K562 (cell line): ENCODE results near the gene ASPRV1. TPM values are rescaled to one million over a fixed set of nuclear protein-coding genes. Genes with fewer than 3 reads are reported as not detected.
A peak's percentile ranks its signal among the peaks of the same experiment; 100 is the strongest.

Source experiments
- BCL6 ChIP-seq: fragments of 250-450 bp; sonication (Bioruptor Pico); IDR thresholded peaks from 2 replicates; pipeline ENCODE4 v1.4.0; 2020
- CREM ChIP-seq: IDR thresholded peaks from 2 replicates; pipeline ENCODE4 v1.6.1; 2014; ENCODE audit warnings: antibody characterized with exemption, low read depth
- HCFC1 ChIP-seq: IDR thresholded peaks from 2 replicates; pipeline ENCODE4 v1.6.1; 2012; ENCODE audit warnings: low read depth, low read length, improper control_type of control experiment
- LCOR ChIP-seq: sonication (generic); formaldehyde crosslinking; IDR thresholded peaks from 2 replicates; pipeline ENCODE4 v1.8.0; 2022; ENCODE audit warnings: mild to moderate bottlenecking, missing genetic modification reagents
- MECOM ChIP-seq: fragments of 250-450 bp; sonication (Bioruptor Pico); IDR thresholded peaks from 2 replicates; pipeline ENCODE4 v1.8.0; 2022; ENCODE audit warnings: inconsistent platforms
- NEUROD1 ChIP-seq: fragments of 150-350 bp; IDR thresholded peaks from 2 replicates; pipeline ENCODE4 v1.6.1; 2014; ENCODE audit warnings: borderline replicate concordance, low read length, low read depth; ENCODE audit not compliant: partially characterized antibody
- PRDM10 ChIP-seq: fragments of 450-650 bp; IDR thresholded peaks from 2 replicates; pipeline ENCODE4 v1.6.1; 2018; ENCODE audit not compliant: partially characterized antibody
- RNF2 ChIP-seq: sonication (generic); IDR thresholded peaks from 2 replicates; pipeline ENCODE4 v1.6.1; 2016
- SAP30 ChIP-seq: fragments of 200-600 bp; sonication (generic); IDR thresholded peaks from 2 replicates; pipeline ENCODE4 v1.6.1; 2012; ENCODE audit warnings: borderline replicate concordance, low read depth, mild to moderate bottlenecking, moderate library complexity, low read length, control low read depth, inconsistent platforms; ENCODE audit not compliant: insufficient read depth, poor library complexity, severe bottlenecking
- SLC30A9 ChIP-seq: fragments of 250-450 bp; sonication (Bioruptor Pico); IDR thresholded peaks from 2 replicates; pipeline ENCODE4 v1.8.0; 2022; ENCODE audit warnings: mild to moderate bottlenecking, moderate library complexity
- SP2 ChIP-seq: IDR thresholded peaks from 2 replicates; pipeline ENCODE4 v1.6.1; 2011; ENCODE audit warnings: mild to moderate bottlenecking, low read depth, low read length, moderate library complexity; ENCODE audit not compliant: poor library complexity, severe bottlenecking; ENCODE audit errors: extremely low read depth
- TAF7 ChIP-seq: fragments of 450-650 bp; IDR thresholded peaks from 2 replicates; pipeline ENCODE4 v1.6.1; 2016; ENCODE audit warnings: missing genetic modification characterization, missing compliant biosample characterization
- TEAD2 ChIP-seq: fragments of 450-650 bp; IDR thresholded peaks from 2 replicates; pipeline ENCODE4 v1.6.1; 2016; ENCODE audit warnings: missing genetic modification characterization, control low read depth, missing compliant biosample characterization
- THRAP3 ChIP-seq: fragments of 450-650 bp; IDR thresholded peaks from 2 replicates; pipeline ENCODE4 v1.6.1; 2016; ENCODE audit warnings: mild to moderate bottlenecking, inconsistent platforms, borderline replicate concordance
- TSHZ1 ChIP-seq: fragments of 250-450 bp; sonication (Bioruptor Pico); IDR thresholded peaks from 2 replicates; pipeline ENCODE4 v1.4.0; 2020; ENCODE audit warnings: mild to moderate bottlenecking, moderate library complexity
- ZBTB8A ChIP-seq: fragments of 450-650 bp; IDR thresholded peaks from 2 replicates; pipeline ENCODE4 v1.6.1; 2018; ENCODE audit warnings: mild to moderate bottlenecking, moderate library complexity; ENCODE audit not compliant: partially characterized antibody
- ZFX ChIP-seq: sonication (generic); formaldehyde crosslinking; IDR thresholded peaks from 2 replicates; pipeline ENCODE4 v1.8.0; 2022; ENCODE audit warnings: mild to moderate bottlenecking, missing genetic modification reagents, moderate library complexity
- ZNF212 ChIP-seq: fragments of 450-650 bp; formaldehyde crosslinking; IDR thresholded peaks from 2 replicates; pipeline ENCODE4 v1.4.0; 2020; ENCODE audit warnings: mild to moderate bottlenecking
- ZNF24 ChIP-seq: fragments of 450-650 bp; IDR thresholded peaks from 2 replicates; pipeline ENCODE4 v1.6.1; 2016
- ZNF512 ChIP-seq: IDR thresholded peaks from 2 replicates; pipeline ENCODE4 v1.6.1; 2016; ENCODE audit warnings: missing genetic modification characterization, missing compliant biosample characterization
- ZNF766 ChIP-seq: fragments of 200-800 bp; sonication (Bioruptor generic); conservative IDR thresholded peaks from 2 replicates; pipeline ENCODE4 v1.6.1; 2016; ENCODE audit warnings: missing genetic modification characterization, missing compliant biosample characterization
- polyA plus RNA-seq, 8 experiments: library from polyadenylated mRNA; depleted of rRNA in 4 of 8; stranded (reverse) in 5 of 8; unstranded in 3 of 8; fragments of >200 nt; fragmentation: Nextera tagmentation in 2 of 8; fragmentation: Illumina TruSeq in 1 of 8; extraction: Ambion mirVana in 2 of 8; extraction: Trizol in 1 of 8; gene quantifications; 2 replicates each; pipeline versions ENCODE4 v1.2.1 to v1.2.3, GENCODE V29; 2011 to 2014; ENCODE audit warnings: inconsistent platforms in 1 of 8, missing spikeins in 1 of 8
- total RNA-seq, 7 experiments: library from RNA; depleted of rRNA in 6 of 7; stranded (reverse); fragments of >200 nt in 6 of 7; fragmentation: Illumina TruSeq in 2 of 7; extraction: Trizol in 2 of 7; gene quantifications; 2 replicates each; pipeline versions ENCODE4 v1.2.1 to v1.2.3, GENCODE V29; 2011 to 2021; ENCODE audit warnings: low replicate concordance in 1 of 7

The ASPRV1 gene
- total and polyA plus RNA-seq, 9 of the 15 experiments (the other 6 are each of a cell fraction or from before 2014, with no cell fraction given), result 0.17 to 0.72 (median 0.47) TPM; not detected in 1

- TF ChIP-seq TEAD2, result peak; percentile 62; the same call in 1 of the 2 replicates
- no peak for TF ChIP-seq THRAP3
- peak; percentile 55 for TF ChIP-seq TSHZ1
- TF ChIP-seq RNF2, result peak; percentile 86
- TF ChIP-seq SP2, result no peak
- TF ChIP-seq ZNF766 (CRISPR knock-in tag), result peak; percentile 94
- TF ChIP-seq NEUROD1, result no peak
- TF ChIP-seq LCOR, result no peak
- TF ChIP-seq HCFC1, result peak; percentile 16; the same call in 1 of the 2 replicates
- no peak for TF ChIP-seq SAP30
- TF ChIP-seq PRDM10, result no peak
- TF ChIP-seq MECOM (CRISPR knock-in tag), result no peak; the same call in 1 of the 2 replicates
- peak; percentile 18; the same call in 1 of the 2 replicates for TF ChIP-seq ZNF212 (CRISPR knock-in tag)
- 0 out of 2 replicates have a peak, but pooled peaks have one; percentile 19 for TF ChIP-seq BCL6
- TF ChIP-seq SLC30A9 (CRISPR knock-in tag), result no peak
- no peak for TF ChIP-seq TAF7
- TF ChIP-seq CREM, result peak; percentile 57
- TF ChIP-seq ZNF512 (tag), result no peak
- TF ChIP-seq ZFX (CRISPR knock-in tag), result peak; percentile 95
- TF ChIP-seq ZNF24, result no peak; the same call in 1 of the 2 replicates
- TF ChIP-seq ZBTB8A, result no peak
These were observed 14.5 kb upstream of the ASPRV1 start (continued) for GRCh38 chr2:69975853-69976462.
